Mesenchymal stem cell (in vitro differentiated cells and primary cell): ENCODE measurements around the gene TMEM117.

Experiments
- DNase-seq: peaks from one replicate; pipeline ENCODE4 v3.0.0-alpha.2; 2013
- H2AFZ ChIP-seq: one replicate; pipeline ENCODE4 v1.6.1; 2013; ENCODE audit warnings: low read depth, mild to moderate bottlenecking, control low read depth, inconsistent platforms, low read length, moderate library complexity
- H2AK5ac ChIP-seq: 2 replicates; pipeline ENCODE4 v1.6.1; 2013; ENCODE audit warnings: low read length, moderate library complexity, mild to moderate bottlenecking, inconsistent platforms; ENCODE audit not compliant: severe bottlenecking
- H2BK120ac ChIP-seq: one replicate; pipeline ENCODE4 v1.6.1; 2013; ENCODE audit warnings: low read depth, mild to moderate bottlenecking, inconsistent platforms, low read length, moderate library complexity
- H2BK12ac ChIP-seq, 2 experiments: one replicate each; pipeline ENCODE4 v1.6.1; 2013; ENCODE audit warnings: inconsistent platforms in 2 of 2, low read length in 2 of 2, mild to moderate bottlenecking in 2 of 2, moderate library complexity in 2 of 2, control low read depth in 1 of 2
- H2BK15ac ChIP-seq: one replicate; pipeline ENCODE4 v1.6.1; 2013; ENCODE audit warnings: mild to moderate bottlenecking, low read depth, inconsistent platforms; ENCODE audit not compliant: poor library complexity, severe bottlenecking
- H2BK5ac ChIP-seq: 2 replicates; pipeline ENCODE4 v1.6.1; 2013; ENCODE audit warnings: low read depth, mild to moderate bottlenecking, low read length, control low read depth, inconsistent platforms; ENCODE audit not compliant: poor library complexity, severe bottlenecking
- H3K14ac ChIP-seq, 2 experiments: one replicate each; pipeline ENCODE4 v1.6.1; 2013; ENCODE audit warnings: inconsistent platforms in 2 of 2, low read length in 2 of 2, control low read depth in 1 of 2, mild to moderate bottlenecking in 1 of 2, moderate library complexity in 1 of 2
- H3K18ac ChIP-seq, 2 experiments: one replicate each; pipeline ENCODE4 v1.6.1; 2013; ENCODE audit warnings: inconsistent platforms in 2 of 2, low read length in 2 of 2, control low read depth in 1 of 2, low read depth in 1 of 2, mild to moderate bottlenecking in 1 of 2
- H3K23ac ChIP-seq, 2 experiments: one replicate each; pipeline ENCODE4 v1.6.1; 2013; ENCODE audit warnings: inconsistent platforms in 2 of 2, low read length in 2 of 2, mild to moderate bottlenecking in 2 of 2, moderate library complexity in 2 of 2, control low read depth in 1 of 2
- H3K27ac ChIP-seq: 2 replicates; pipeline ENCODE4 v1.5.1; 2013; ENCODE audit warnings: mild to moderate bottlenecking, moderate library complexity, low read length, control low read depth, inconsistent platforms; ENCODE audit not compliant: poor library complexity, severe bottlenecking
- H3K27me3 ChIP-seq, 2 experiments: 2 replicates each; pipeline versions ENCODE4 v1.6.1 to v1.7.0; 2013; ENCODE audit warnings: low read length in 2 of 2, mild to moderate bottlenecking in 2 of 2, moderate library complexity in 2 of 2, control low read depth in 1 of 2, inconsistent platforms in 1 of 2; ENCODE audit not compliant: control insufficient read depth in 1 of 2, insufficient read depth in 1 of 2
- H3K36me3 ChIP-seq, 2 experiments: 2 replicates each; pipeline versions ENCODE4 v1.6.1 to v1.7.0; 2013; ENCODE audit warnings: low read length in 2 of 2, control low read depth in 1 of 2, inconsistent platforms in 1 of 2, low read depth in 1 of 2, mild to moderate bottlenecking in 1 of 2; ENCODE audit not compliant: insufficient read depth in 2 of 2, control insufficient read depth in 1 of 2
- H3K4ac ChIP-seq, 2 experiments: one replicate each; pipeline ENCODE4 v1.6.1; 2013; ENCODE audit warnings: inconsistent platforms in 2 of 2, low read length in 2 of 2, mild to moderate bottlenecking in 2 of 2, moderate library complexity in 2 of 2, control low read depth in 1 of 2, low read depth in 1 of 2
- H3K4me1 ChIP-seq: 2 replicates; pipeline ENCODE4 v1.6.1; 2013; ENCODE audit warnings: low read depth, low read length, control low read depth; ENCODE audit not compliant: control insufficient read depth, insufficient read depth
- H3K4me2 ChIP-seq: 2 replicates; pipeline ENCODE4 v1.6.1; 2013; ENCODE audit warnings: low read length, mild to moderate bottlenecking, inconsistent platforms; ENCODE audit not compliant: poor library complexity, severe bottlenecking
- H3K4me3 ChIP-seq, 2 experiments: 2 replicates each; pipeline versions ENCODE4 v1.5.1 to v1.7.0; 2013; ENCODE audit warnings: low read length in 2 of 2, mild to moderate bottlenecking in 2 of 2, control low read depth in 1 of 2, low read depth in 1 of 2; ENCODE audit not compliant: insufficient read depth in 1 of 2
- H3K79me1 ChIP-seq: replicated peaks from 2 replicates; pipeline ENCODE4 v1.6.1; 2013; ENCODE audit warnings: mild to moderate bottlenecking, control low read depth, low read length, inconsistent platforms; ENCODE audit not compliant: poor library complexity, severe bottlenecking
- H3K9ac ChIP-seq: 2 replicates; pipeline ENCODE4 v1.7.0; 2013; ENCODE audit warnings: mild to moderate bottlenecking, low read length, moderate library complexity
- H3K9me3 ChIP-seq: 2 replicates; pipeline ENCODE4 v1.7.0; 2013; ENCODE audit warnings: mild to moderate bottlenecking, low read length; ENCODE audit not compliant: control insufficient read depth
- H4K8ac ChIP-seq: one replicate; pipeline ENCODE4 v1.6.1; 2013; ENCODE audit warnings: inconsistent platforms, mild to moderate bottlenecking, low read length, moderate library complexity
- H4K91ac ChIP-seq: one replicate; pipeline ENCODE4 v1.6.1; 2013; ENCODE audit warnings: mild to moderate bottlenecking, low read length, inconsistent platforms
- WGBS: methylation state at CpG from one replicate; pipeline ENCODE4 v1.1.7; 2013; ENCODE audit warnings: mixed read lengths; 5-methylcytosine and 5-hydroxymethylcytosine counted together

The TMEM117 gene

GRCh38 chr12:43827093-43827492 is 8.8 kb upstream of the TMEM117 start:
- H3K4me2 ChIP-seq = no peak overlapping the region

GRCh38 chr12:43832463-43833168 is 3.3 kb upstream of the TMEM117 start:
- H2BK5ac ChIP-seq = no peak overlapping the region
- no peak overlapping the region for H2AK5ac ChIP-seq
- 60% methylated on average over 1 of the region's 4 CpGs for WGBS
- H4K8ac ChIP-seq = no peak overlapping the region
- H3K36me3 ChIP-seq = no peaks in the 10 kb centered on the region
- no peak overlapping the region for H3K23ac ChIP-seq
- H3K9me3 ChIP-seq = no peaks in the 10 kb centered on the region
- H3K9ac ChIP-seq = no peak overlapping the region
- no peak overlapping the region for H3K4ac ChIP-seq
- H3K4me2 ChIP-seq = no peak overlapping the region
- no peak overlapping the region for H3K4me3 ChIP-seq
- H3K14ac ChIP-seq = no peak overlapping the region
- H2BK120ac ChIP-seq = no peak overlapping the region
- DNase-seq = no peak
- H4K91ac ChIP-seq = no peak overlapping the region
- H2AFZ ChIP-seq = no peak overlapping the region
- no peak overlapping the region for H2BK12ac ChIP-seq
- H3K27me3 ChIP-seq = no peaks in the 10 kb centered on the region
- H3K79me1 ChIP-seq = no peaks in the 10 kb centered on the region
- peaks cover 5% of the 10 kb centered on the region for H3K4me1 ChIP-seq
- H3K27ac ChIP-seq = no peak overlapping the region
- no peak overlapping the region for H3K18ac ChIP-seq
- no peak overlapping the region for H2BK15ac ChIP-seq

More at GRCh38 chr12:43827093-43827492, 8.8 kb upstream of the TMEM117 start:
- Histone ChIP-seq H3K4ac (no peak overlapping the region), H3K79me1 (no peaks in the 10 kb centered on the region), H3K27me3 (no peaks in the 10 kb centered on the region), H3K4me3 (no peak overlapping the region), H3K18ac (no peak overlapping the region), H3K14ac (no peak overlapping the region), H2BK12ac (no peak overlapping the region), H2AK5ac (no peak overlapping the region), H3K23ac (no peak overlapping the region), H2BK120ac (no peak overlapping the region), H4K8ac (no peak overlapping the region), H3K36me3 (no peaks in the 10 kb centered on the region), H3K9me3 (no peaks in the 10 kb centered on the region), H2AFZ (no peak overlapping the region), H2BK15ac (no peak overlapping the region), H4K91ac (no peak overlapping the region), H3K9ac (no peak overlapping the region), H2BK5ac (no peak overlapping the region), H3K27ac (no peak overlapping the region), H3K4me1 (peaks cover 4% of the 10 kb centered on the region)
- WGBS = 88% methylated on average over 1 of the region's 1 CpG
- DNase-seq = no peak

GRCh38 chr12:43835264-43835655 is 621 bp upstream of the TMEM117 start:
- whole genome bisulfite sequencing = 53% methylated on average over 6 of the region's 6 CpGs
- Histone ChIP-seq H3K4ac (peak overlapping the region; percentile 50 to 75), H2BK12ac (no peak overlapping the region)

GRCh38 chr12:43836475-43836989 is 651 bp downstream of the TMEM117 start:
- Histone ChIP-seq H3K9me3 (no peaks in the 10 kb centered on the region), H3K27ac (peak overlapping the region; percentile 49)

More at GRCh38 chr12:43835264-43835655, 621 bp upstream of the TMEM117 start:
- Histone ChIP-seq H3K18ac (peak overlapping the region in 1 of 2 experiments; percentile 88), H2AFZ (peak overlapping the region; percentile 21), H3K79me1 (no peaks in the 10 kb centered on the region), H3K4me3 (peak overlapping the region in 1 of 2 experiments; percentile 87), H4K8ac (peak overlapping the region; percentile 96), H3K27me3 (no peaks in the 10 kb centered on the region), H2BK5ac (no peak overlapping the region), H3K27ac (no peak overlapping the region), H4K91ac (peak overlapping the region; percentile 92), H3K9ac (peak overlapping the region; percentile 94), H3K4me2 (peak overlapping the region; percentile 93), H2AK5ac (no peak overlapping the region), H3K9me3 (no peaks in the 10 kb centered on the region), H2BK120ac (no peak overlapping the region), H3K14ac (no peak overlapping the region), H3K4me1 (peaks cover 1% of the 10 kb centered on the region), H3K23ac (no peak overlapping the region), H2BK15ac (no peak overlapping the region), H3K36me3 (no peaks in the 10 kb centered on the region)
- DNase-seq = peak; percentile 34

More at GRCh38 chr12:43836475-43836989, 651 bp downstream of the TMEM117 start:
- H3K36me3 ChIP-seq = no peaks in the 10 kb centered on the region
- H3K9ac ChIP-seq = peak overlapping the region; percentile 94
- H3K14ac ChIP-seq = peak overlapping the region in 1 of 2 experiments; percentile 97
- peak overlapping the region; percentile 93 for H3K4me2 ChIP-seq
- H4K91ac ChIP-seq = peak overlapping the region; percentile 96
- H3K4ac ChIP-seq = peak overlapping the region; percentile 75 to 96
- no peak overlapping the region for H2BK12ac ChIP-seq
- H2BK5ac ChIP-seq = peak overlapping the region; percentile 71
- DNase-seq = peak; percentile 61
- H3K18ac ChIP-seq = peak overlapping the region; percentile 88 to 97
- peak overlapping the region; percentile 87 to 89 for H3K4me3 ChIP-seq
- H2BK120ac ChIP-seq = peak overlapping the region; percentile 80
- no peak overlapping the region for H2AK5ac ChIP-seq
- no peak overlapping the region for H3K23ac ChIP-seq
- H3K27me3 ChIP-seq = no peaks in the 10 kb centered on the region
- peaks cover 1% of the 10 kb centered on the region for H3K79me1 ChIP-seq
- H4K8ac ChIP-seq = peak overlapping the region; percentile 96
- peaks cover 1% of the 10 kb centered on the region for H3K4me1 ChIP-seq
- peak overlapping the region; percentile 21 for H2AFZ ChIP-seq
- no peak overlapping the region for H2BK15ac ChIP-seq
- 4% methylated on average over 2 of the region's 8 CpGs for WGBS
